ENCODE data around the gene GZMA.

Gene GZMA

GRCh38 chr5:55110217-55110616, 7.8 kb downstream of the GZMA start:
- Histone ChIP-seq H3K4me3 (no peak overlapping the region), H3K27ac (no peak overlapping the region)
- DNase-seq (ENCODE audit: low spot score): no peak
- TF ChIP-seq CTCF (IDR thresholded peaks at IDR 0.05): no peak

- TF ChIP-seq CTCF (IDR thresholded peaks at IDR 0.05): no peak
- no peak for DNase-seq (ENCODE audit: low spot score)
- no peak overlapping the region for H3K27ac ChIP-seq
- no peak overlapping the region for H3K4me3 ChIP-seq
Measured at GRCh38 chr5:55113327-55113726, 10.9 kb downstream of the GZMA start.

GRCh38 chr5:55114061-55114460, 11.6 kb downstream of the GZMA start:
- no peak for DNase-seq (ENCODE audit: low spot score)
- no peak for TF ChIP-seq CTCF (IDR thresholded peaks at IDR 0.05)
- H3K4me3 ChIP-seq: no peak overlapping the region

GRCh38 chr5:55123365-55123764, 20.9 kb downstream of the GZMA start:
- no peak for TF ChIP-seq CTCF (IDR thresholded peaks at IDR 0.05)
- Histone ChIP-seq H3K4me3 (no peak overlapping the region), H3K27ac (no peak overlapping the region)

More at GRCh38 chr5:55114061-55114460, 11.6 kb downstream of the GZMA start:
- no peak overlapping the region for H3K27ac ChIP-seq

GRCh38 chr5:55134053-55134722, 31.7 kb downstream of the GZMA start:
- Histone ChIP-seq H3K4me3 (no peak overlapping the region), H3K27ac (no peak overlapping the region)
- no peak for TF ChIP-seq CTCF (IDR thresholded peaks at IDR 0.05)
- DNase-seq (ENCODE audit: low spot score): no peak

More at GRCh38 chr5:55123365-55123764, 20.9 kb downstream of the GZMA start:
- DNase-seq (ENCODE audit: low spot score): no peak

- Histone ChIP-seq H3K27ac (no peak overlapping the region), H3K4me3 (no peak overlapping the region)
- no peak for TF ChIP-seq CTCF (IDR thresholded peaks at IDR 0.05)
- no peak for DNase-seq (ENCODE audit: low spot score)
Measured at GRCh38 chr5:55136521-55136920, 34.1 kb downstream of the GZMA start.

- Histone ChIP-seq H3K27ac (no peak overlapping the region), H3K4me3 (no peak overlapping the region)
- no peak for TF ChIP-seq CTCF (IDR thresholded peaks at IDR 0.05)
- no peak for DNase-seq (ENCODE audit: low spot score)
Measured at GRCh38 chr5:55140908-55141665, 38.6 kb downstream of the GZMA start.

All from coronary artery (tissue), 2 donors.